GM23338 (cell line): Measurements from ENCODE around the gene AUH. TPM values are rescaled to one million over a fixed set of nuclear protein-coding genes. Genes with fewer than 3 reads are reported as not detected.

Experiments used
- CREB1 ChIP-seq: fragments of 250-450 bp; sonication (Bioruptor Pico); IDR thresholded peaks from 2 replicates; pipeline ENCODE4 v1.5.0; 2020; ENCODE audit warnings: low read depth, mild to moderate bottlenecking, moderate library complexity
- CTCF ChIP-seq, 2 experiments: fragments of 200-600 bp in 1 of 2; sonication (generic) in 1 of 2; conservative IDR thresholded peaks; 2 replicates each; pipeline versions ENCODE4 v1.5.1 to v1.6.1; 2016 to 2017; ENCODE audit warnings: antibody characterized with exemption in 2 of 2, low read depth in 2 of 2, mild to moderate bottlenecking in 2 of 2, moderate library complexity in 1 of 2
- EZH2 ChIP-seq: fragments of 200-600 bp; sonication (generic); IDR thresholded peaks from one replicate; pipeline ENCODE4 v1.8.0; 2017; ENCODE audit warnings: antibody characterized with exemption, mild to moderate bottlenecking, low read depth; ENCODE audit not compliant: unreplicated experiment
- EZH2phosphoT487 ChIP-seq: fragments of 200-600 bp; sonication (generic); IDR thresholded peaks from one replicate; pipeline ENCODE4 v1.8.1; 2018; ENCODE audit warnings: antibody characterized with exemption; ENCODE audit not compliant: unreplicated experiment
- NANOG ChIP-seq: IDR thresholded peaks from 2 replicates; pipeline ENCODE4 v1.6.1; 2016; ENCODE audit warnings: antibody characterized with exemption, borderline replicate concordance
- POLR2AphosphoS5 ChIP-seq: IDR thresholded peaks from 2 replicates; pipeline ENCODE4 v1.6.1; 2016; ENCODE audit warnings: antibody characterized with exemption, low read depth
- STAT1 ChIP-seq: IDR thresholded peaks from one replicate; pipeline ENCODE4 v1.6.1; 2016; ENCODE audit warnings: antibody characterized with exemption; ENCODE audit not compliant: unreplicated experiment
- ZNF114 ChIP-seq: fragments of 250-450 bp; sonication (Bioruptor Pico); IDR thresholded peaks from 2 replicates; pipeline ENCODE4 v1.5.0; 2020; ENCODE audit warnings: mild to moderate bottlenecking, moderate library complexity
- ZNF331 ChIP-seq: fragments of 250-450 bp; sonication (Bioruptor Pico); IDR thresholded peaks from 2 replicates; pipeline ENCODE4 v1.5.0; 2020; ENCODE audit warnings: low read depth, mild to moderate bottlenecking, moderate library complexity
- ZNF462 ChIP-seq: fragments of 250-450 bp; sonication (Bioruptor Pico); IDR thresholded peaks from 2 replicates; pipeline ENCODE4 v1.5.0; 2020; ENCODE audit warnings: mild to moderate bottlenecking, moderate library complexity
- polyA plus RNA-seq: library from polyadenylated mRNA; unstranded; fragments of >200 nt; fragmentation: Nextera tagmentation; extraction: Ambion mirVana; gene quantifications from 2 replicates; pipeline ENCODE4 v1.2.1, GENCODE V29; 2016
- total RNA-seq: library from RNA; depleted of rRNA; stranded (reverse); fragments of >200 nt; shearing (Covaris generic); gene quantifications from 2 replicates; pipeline ENCODE4 v1.2.3, GENCODE V29; 2014
- TF ChIP-seq, protein P1 (sequence below): IDR thresholded peaks from 2 replicates; pipeline ENCODE4 v1.6.1; 2016; ENCODE audit warnings: antibody characterized with exemption
- TF ChIP-seq, protein P2 (sequence below): IDR thresholded peaks from one replicate; pipeline ENCODE4 v1.6.1; 2018; ENCODE audit warnings: antibody characterized with exemption; ENCODE audit not compliant: unreplicated experiment

Gene AUH
- total and polyA plus RNA-seq, 2 experiments from 2014 or later: 28.8 to 34.2 TPM

DNA sequence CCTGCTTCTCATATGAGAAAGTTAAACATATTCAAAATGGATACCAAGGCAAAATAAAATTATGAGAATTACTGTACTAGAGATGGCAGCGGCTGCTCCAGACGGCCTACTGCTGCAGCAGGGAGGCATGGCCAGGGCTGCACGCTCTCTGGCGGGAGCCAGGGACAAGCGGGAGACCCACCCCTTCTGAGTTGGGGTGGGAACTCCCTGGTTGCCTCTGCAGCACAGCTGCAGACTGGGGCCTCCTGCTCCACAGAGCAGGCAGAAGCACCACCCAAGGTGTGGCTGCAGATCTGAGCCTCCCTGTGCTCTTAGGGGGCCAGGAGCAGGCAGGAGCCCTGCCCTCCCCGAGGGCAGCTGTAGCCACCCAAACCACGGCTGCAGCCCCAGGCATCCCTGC is 2.3 kb upstream of the AUH start (continued):
- TF ChIP-seq ZNF462 (CRISPR knock-in tag): no peak
- TF ChIP-seq CREB1 (CRISPR knock-in tag): no peak
- TF ChIP-seq NANOG: no peak
- TF ChIP-seq EZH2: no peak
- no peak for TF ChIP-seq STAT1
- no peak for TF ChIP-seq POLR2AphosphoS5
- no peak for TF ChIP-seq EZH2phosphoT487
- no peak for TF ChIP-seq CTCF (conservative IDR thresholded peaks at IDR 0.05; ENCODE audit: low read depth in 2 of 2)
- TF ChIP-seq, protein P1, sequence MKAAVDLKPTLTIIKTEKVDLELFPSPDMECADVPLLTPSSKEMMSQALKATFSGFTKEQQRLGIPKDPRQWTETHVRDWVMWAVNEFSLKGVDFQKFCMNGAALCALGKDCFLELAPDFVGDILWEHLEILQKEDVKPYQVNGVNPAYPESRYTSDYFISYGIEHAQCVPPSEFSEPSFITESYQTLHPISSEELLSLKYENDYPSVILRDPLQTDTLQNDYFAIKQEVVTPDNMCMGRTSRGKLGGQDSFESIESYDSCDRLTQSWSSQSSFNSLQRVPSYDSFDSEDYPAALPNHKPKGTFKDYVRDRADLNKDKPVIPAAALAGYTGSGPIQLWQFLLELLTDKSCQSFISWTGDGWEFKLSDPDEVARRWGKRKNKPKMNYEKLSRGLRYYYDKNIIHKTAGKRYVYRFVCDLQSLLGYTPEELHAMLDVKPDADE: no peak
- TF ChIP-seq ZNF331: no peak
- TF ChIP-seq, protein P2, sequence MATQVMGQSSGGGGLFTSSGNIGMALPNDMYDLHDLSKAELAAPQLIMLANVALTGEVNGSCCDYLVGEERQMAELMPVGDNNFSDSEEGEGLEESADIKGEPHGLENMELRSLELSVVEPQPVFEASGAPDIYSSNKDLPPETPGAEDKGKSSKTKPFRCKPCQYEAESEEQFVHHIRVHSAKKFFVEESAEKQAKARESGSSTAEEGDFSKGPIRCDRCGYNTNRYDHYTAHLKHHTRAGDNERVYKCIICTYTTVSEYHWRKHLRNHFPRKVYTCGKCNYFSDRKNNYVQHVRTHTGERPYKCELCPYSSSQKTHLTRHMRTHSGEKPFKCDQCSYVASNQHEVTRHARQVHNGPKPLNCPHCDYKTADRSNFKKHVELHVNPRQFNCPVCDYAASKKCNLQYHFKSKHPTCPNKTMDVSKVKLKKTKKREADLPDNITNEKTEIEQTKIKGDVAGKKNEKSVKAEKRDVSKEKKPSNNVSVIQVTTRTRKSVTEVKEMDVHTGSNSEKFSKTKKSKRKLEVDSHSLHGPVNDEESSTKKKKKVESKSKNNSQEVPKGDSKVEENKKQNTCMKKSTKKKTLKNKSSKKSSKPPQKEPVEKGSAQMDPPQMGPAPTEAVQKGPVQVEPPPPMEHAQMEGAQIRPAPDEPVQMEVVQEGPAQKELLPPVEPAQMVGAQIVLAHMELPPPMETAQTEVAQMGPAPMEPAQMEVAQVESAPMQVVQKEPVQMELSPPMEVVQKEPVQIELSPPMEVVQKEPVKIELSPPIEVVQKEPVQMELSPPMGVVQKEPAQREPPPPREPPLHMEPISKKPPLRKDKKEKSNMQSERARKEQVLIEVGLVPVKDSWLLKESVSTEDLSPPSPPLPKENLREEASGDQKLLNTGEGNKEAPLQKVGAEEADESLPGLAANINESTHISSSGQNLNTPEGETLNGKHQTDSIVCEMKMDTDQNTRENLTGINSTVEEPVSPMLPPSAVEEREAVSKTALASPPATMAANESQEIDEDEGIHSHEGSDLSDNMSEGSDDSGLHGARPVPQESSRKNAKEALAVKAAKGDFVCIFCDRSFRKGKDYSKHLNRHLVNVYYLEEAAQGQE: no peak
- no peak for TF ChIP-seq ZNF114 (CRISPR knock-in tag)
